ENCODE measurements around the gene CGB8. TPM values are rescaled to one million over a fixed set of nuclear protein-coding genes. Genes with fewer than 3 reads are reported as not detected.
"Not testable (repeated sequence)": the region's sequence is repeated elsewhere in the genome, so short reads cannot be mapped to it uniquely, and the experiment has no call there.

Gene CGB8
- total RNA-seq, 1 donor from 2014 or later = not detected

GRCh38 chr19:49030323-49030722, 18.6 kb downstream of the CGB8 start:
- not testable (repeated sequence) for DNase-seq (ENCODE audit: low read depth, low spot score)

- DNase-seq (ENCODE audit: low read depth, low spot score) = not testable (repeated sequence)
Observed at GRCh38 chr19:49029749-49030148, 19.2 kb downstream of the CGB8 start.

DNA sequence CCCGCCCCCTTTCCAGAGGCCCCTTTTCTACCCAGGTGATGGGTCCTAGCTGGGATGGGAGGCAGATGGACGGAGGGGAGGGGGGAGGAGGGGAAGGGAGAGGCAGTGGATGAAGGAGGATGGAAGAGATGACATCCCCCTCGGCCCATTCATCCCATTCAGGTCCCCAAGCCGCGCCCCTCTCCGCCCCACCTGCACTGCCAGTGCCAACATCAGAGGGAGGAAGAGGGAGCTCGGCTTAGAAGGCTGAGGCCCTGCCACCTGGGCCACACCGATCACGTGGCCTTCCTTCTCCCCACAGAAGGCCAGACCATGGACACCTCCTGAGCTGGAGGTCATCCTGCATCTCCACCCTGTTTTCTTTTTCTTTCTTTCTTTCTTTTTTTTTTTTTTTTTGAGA, 20.2 kb downstream of the CGB8 start:
- not testable (repeated sequence) for DNase-seq (ENCODE audit: low read depth, low spot score)

- DNase-seq (ENCODE audit: low read depth, low spot score) = not testable (repeated sequence)
Observed at GRCh38 chr19:49025599-49025998, 23.3 kb downstream of the CGB8 start.

DNA sequence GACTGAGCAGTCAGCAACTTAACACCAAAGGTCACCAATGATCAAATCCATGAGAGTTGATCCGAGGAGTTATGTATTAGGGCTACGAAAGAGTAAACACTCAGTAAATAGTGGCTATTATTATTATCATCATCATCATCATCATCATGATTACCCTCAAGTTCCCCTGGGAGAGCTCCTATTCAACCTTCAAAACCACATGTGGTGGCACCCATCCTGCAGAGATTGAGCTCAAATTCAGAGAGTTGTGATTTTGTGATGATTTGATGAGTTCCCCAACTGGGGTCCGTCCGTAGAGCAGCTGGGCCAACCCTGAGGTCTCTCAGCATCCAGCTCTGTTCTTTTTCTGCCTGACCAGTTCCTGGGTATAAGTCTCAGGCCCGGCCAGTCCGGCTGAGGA, 23.8 kb downstream of the CGB8 start:
- DNase-seq (ENCODE audit: low read depth, low spot score) = not testable (repeated sequence)

DNA sequence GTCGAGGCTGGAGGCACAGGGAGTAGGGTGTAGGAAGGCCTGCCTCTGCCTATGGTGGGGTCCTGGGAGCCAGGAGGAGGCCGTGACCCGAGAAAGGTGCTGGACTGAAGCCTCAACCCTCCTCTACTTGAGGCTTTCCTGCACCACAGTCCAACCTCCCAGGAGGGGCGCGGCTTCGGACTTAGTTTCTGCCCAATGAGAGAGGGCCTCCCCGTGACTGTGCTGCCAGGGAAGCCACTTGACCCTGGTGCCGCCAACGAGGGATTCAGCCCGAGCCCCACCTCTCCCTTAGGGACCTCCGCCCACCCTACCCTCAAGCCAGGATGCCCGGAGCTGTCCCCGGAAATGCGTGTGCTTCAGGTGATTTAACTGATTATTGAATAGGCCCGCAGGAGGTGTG, 24.7 kb downstream of the CGB8 start, which contains the start of gene CGB3:
Gene CGB3, minus strand, starts transcription at position 101 of the 400 bp plus-strand sequence. CDS start 362 bp downstream, outside the sequence.
- not testable (repeated sequence) for DNase-seq (ENCODE audit: low read depth, low spot score)

DNA sequence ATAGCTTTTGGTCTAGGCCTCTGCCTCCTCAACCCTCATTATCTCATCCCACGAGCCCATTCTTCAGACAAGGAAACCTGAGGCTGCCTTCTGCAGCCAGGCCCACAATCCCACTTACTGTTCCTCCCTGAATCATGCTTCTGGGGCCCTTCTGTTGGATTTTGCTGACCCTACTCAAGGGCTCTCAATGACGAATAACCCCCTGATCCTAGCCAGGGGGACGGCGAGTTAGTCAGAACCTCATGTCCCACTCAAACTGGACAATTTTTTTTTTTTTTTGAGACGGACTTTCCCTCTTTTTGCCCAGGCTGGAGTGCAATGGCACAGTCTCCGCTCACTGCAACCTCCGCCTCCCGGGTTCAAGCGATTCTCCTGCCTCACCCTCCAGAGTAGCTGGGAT, 26.8 kb downstream of the CGB8 start:
- no peak for DNase-seq (ENCODE audit: low read depth, low spot score)

- DNase-seq (ENCODE audit: low read depth, low spot score) = no peak
Observed at GRCh38 chr19:49020931-49021895, 27.7 kb downstream of the CGB8 start.

GRCh38 chr19:49020342-49020741, 28.6 kb downstream of the CGB8 start:
- no peak for DNase-seq (ENCODE audit: low read depth, low spot score)

DNA sequence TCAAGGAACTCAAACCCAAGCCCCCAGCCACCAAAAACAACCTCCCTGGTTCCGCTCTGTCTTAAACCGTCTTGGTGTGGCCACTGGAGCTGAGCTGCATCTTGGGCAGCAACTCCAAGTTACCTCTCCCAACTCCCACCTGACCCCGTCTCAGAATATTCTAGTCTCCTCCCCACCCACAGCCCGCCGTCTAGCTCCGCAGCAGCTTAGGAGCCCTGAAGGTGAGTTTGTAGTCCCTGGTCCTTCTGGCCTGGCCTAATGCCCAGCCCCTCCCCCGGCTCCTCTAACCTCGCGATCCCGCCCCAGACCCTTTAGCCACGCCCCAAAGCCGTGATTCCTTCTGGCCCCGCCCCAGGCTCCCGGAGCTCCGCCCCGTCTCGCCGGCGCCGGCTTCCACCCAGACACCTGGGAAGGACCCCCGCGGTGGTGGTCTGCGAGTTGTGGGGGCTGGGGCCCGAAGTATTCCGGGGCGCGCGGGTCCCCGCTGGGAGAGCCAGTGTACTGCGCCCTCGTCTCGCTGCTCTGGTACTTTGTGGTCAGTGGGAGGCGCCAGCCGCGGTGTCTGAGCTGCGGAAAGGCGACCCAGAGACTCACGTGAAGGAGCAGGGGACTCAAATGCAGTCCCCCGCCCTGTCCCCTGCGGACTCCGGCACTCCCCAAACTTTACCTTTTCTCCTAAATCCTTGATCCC, 29.5 kb downstream of the CGB8 start:
- DNase-seq (ENCODE audit: low read depth, low spot score) = no peak

DNA sequence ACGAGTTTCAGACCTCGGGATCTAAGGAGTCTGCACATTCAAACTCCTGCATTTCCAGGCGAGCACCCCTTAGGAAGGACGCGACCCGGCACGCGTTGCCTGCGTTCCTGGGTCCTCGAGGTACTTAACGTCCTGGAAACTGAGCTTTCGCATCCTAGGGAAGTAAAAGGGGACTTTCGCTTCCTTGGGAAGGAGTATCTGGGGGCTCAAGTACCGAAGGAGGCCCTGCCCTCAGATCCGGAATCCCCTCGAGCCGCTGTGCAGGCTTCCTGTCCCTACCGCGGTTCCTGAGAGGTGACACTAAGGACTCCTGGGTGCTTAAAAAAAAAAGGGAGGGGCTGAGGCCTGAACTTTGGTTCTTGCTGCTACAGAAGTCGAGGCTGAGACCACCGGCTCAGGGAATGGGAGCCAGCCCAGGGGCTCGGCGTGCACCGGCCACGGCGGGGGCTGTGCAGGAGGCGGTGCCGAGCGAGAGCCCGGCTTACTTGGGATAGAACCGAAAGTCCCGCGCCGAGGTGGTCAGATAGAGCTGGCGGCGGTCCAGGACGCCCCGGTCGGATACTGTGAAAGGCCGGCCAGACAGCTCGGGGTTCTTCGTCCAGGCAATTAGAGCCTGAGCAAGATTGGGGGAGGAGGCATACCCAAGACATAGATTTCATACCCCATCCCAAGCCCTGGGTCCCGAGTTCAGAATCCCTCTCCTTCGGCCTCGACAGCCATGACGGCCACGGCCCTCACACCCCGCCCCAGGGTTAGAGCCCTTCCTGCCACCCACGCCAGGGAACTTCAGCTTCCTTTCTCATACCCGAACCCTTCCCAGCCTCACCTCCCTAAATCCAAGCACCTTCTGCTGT, 30.3 kb downstream of the CGB8 start:
- DNase-seq (ENCODE audit: low read depth, low spot score) = not testable (repeated sequence)

- DNase-seq (ENCODE audit: low read depth, low spot score) = peak; percentile 29
Observed at GRCh38 chr19:49017666-49018351, 31.1 kb downstream of the CGB8 start.

DNA sequence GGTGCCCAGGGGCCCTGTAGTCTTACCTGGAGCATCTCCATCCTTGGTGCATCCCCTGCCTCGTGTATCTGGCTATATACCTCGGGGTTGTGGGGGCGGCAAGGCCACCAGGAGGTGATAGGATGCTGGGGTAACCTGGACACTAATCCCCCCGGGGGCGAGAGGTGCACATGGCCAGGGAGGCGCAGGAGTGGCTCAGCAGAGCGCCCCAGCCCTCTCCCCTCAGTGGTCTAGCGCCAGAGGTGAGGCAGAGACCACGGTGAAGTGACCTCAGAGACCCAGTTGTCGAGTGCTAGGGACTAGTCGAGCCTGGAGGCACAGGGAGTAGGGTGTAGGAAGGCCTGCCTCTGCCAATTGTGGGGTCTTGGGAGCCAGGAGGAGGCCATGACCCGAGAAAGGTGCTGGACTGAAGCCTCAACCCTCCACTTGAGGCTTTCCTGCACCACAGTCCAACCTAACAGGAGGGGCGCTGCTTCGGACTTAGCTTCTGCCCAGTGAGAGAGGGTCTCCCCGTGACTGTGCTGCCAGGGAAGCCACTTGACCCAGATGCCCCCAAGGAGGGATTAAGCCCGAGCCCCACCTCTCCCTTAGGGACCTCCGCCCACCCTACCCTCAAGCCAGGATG, 31.8 kb downstream of the CGB8 start, which contains the start of gene LHB:
Gene LHB, minus strand, starts transcription at position 51 of the 625 bp plus-strand sequence. Its CDS starts 10 bp downstream, at position 41.
- no peak for DNase-seq (ENCODE audit: low read depth, low spot score)

DNA sequence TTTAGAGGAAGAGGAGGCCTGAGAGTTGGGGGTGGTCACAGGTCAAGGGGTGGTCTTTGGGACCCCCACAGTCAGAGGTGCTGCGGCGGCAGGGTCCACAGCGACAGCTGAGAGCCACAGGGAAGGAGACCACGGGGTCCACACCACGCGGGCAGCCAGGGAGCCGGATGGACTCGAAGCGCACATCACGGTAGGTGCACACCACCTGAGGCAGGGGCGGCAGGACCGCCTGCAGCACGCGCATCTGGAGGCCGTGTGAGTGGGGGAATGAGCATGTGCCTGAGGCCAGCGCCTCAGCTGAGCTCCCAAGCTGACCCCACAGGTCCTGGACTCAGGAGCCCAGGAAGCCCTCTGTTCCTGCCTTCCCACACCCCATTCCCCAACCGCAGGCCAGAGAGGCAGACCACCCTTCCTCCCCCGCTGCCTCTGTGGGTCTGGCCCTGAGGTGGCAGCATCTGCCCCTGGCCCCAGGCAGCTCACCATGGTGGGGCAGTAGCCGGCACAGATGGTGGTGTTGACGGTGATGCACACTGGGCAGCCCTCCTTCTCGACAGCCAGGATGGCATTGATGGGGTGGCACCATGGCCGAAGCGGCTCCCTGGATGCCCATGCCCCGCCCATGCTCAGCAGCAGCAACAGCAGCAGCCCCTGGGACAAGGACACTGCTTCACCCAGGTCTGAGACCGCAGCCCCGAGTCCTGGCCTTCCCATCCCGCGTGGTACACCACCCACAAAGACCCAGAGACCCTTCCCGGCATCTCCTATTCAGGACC, 32.7 kb downstream of the CGB8 start:
- no peak for DNase-seq (ENCODE audit: low read depth, low spot score)

DNA sequence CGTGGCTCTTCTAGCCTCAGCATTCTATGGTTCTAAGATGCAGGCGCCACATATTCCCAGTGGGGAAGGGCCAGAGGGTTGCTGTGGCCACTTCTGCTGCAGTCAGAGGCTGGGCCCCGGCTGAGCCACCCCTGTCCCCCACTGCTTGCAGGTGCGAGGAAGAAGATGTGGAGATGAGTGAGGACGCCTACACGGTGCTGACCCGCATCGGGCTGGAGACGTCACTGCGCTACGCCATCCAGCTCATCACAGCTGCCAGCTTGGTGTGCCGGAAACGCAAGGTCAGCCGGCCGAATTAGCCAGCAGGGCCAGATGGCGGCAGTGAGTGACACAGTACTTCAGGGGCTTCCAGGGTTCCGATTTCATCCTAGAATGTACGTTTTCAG, 34.0 kb downstream of the CGB8 start:
- DNase-seq (ENCODE audit: low read depth, low spot score) = no peak

DNA sequence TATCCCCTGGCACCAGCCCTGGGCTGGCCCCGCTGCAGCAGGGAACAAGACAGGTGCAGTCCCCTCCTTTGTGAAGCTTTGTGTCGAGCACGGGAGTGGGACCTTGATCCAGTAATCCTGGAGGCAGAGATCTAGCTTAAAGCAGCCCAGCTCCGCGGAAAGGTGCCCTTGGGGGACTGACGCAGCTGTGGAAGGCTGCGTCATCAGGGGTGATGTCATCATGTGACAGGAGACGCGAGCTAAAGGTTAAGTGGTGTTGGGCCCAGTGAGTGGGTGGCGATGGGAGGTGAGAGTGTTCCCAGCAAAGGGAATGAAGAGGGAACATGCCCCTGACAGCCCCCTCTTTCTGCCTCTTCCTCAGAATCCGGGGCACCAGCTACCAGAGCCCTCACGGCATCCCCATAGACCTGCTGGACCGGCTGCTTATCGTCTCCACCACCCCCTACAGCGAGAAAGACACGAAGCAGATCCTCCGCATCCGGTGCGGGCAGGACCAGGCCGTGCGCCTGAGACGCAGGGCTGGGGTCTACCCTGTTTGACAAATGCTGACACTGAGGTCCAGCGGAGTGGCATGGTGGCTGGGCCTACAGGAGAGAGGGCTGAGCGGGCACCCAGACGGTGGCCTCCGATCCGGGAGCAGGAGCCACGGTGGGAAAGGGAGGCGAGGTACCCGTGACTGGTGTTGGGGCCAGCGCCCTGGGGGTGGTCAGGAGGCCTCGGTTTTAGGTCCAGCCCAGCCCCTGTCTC, 34.6 kb downstream of the CGB8 start:
- no peak for DNase-seq (ENCODE audit: low read depth, low spot score)

- DNase-seq (ENCODE audit: low read depth, low spot score) = no peak
Observed at GRCh38 chr19:49011194-49011593, 37.7 kb downstream of the CGB8 start.

- no peak for DNase-seq (ENCODE audit: low read depth, low spot score)
Observed at GRCh38 chr19:49010453-49010852, 38.5 kb downstream of the CGB8 start.

- DNase-seq (ENCODE audit: low read depth, low spot score) = no peak
Observed at GRCh38 chr19:49009828-49010227, 39.1 kb downstream of the CGB8 start.
